OCI-LY3 (cell line): Measurements from ENCODE around the gene PABPN1L.

Source experiments
- CTCF ChIP-seq: fragments of 200-600, 300-600 bp; sonication (generic); IDR thresholded peaks from 2 replicates; pipeline ENCODE4 v1.5.1; 2014; ENCODE audit warnings: antibody characterized with exemption, low read length, low read depth
- EZH2phosphoT487 ChIP-seq: fragments of 200-600 bp; shearing (Covaris generic); IDR thresholded peaks from 2 replicates; pipeline ENCODE4 v1.6.1; 2018; ENCODE audit warnings: antibody characterized with exemption, mixed run types, low read depth

GRCh38 chr16:88906535-88907105, 40.2 kb upstream of the PABPN1L start:
- TF ChIP-seq CTCF (no peak), EZH2phosphoT487 (no peak)
